Naive thymus-derived CD8-positive, alpha-beta T cell (primary cell): Measurements from ENCODE around the gene DBH. TPM values are rescaled to one million over a fixed set of nuclear protein-coding genes. Genes with fewer than 3 reads are reported as not detected.

Experiments used
- ATAC-seq, 2 donors: fragments of 150-1000 bp; cut with Tn5 transposase in 1 of 2; sonication (Bioruptor Pico), chemical (Tn5 transposase) in 1 of 2; 1 replicate in 1 of 2; 2 replicates in 1 of 2; pipeline ENCODE4 v1.10.0; 2021; ENCODE audit warnings: mild to moderate bottlenecking in 2 of 2, moderate library complexity in 2 of 2
- POLR2A ChIA-PET: fragments of 350-600 bp; sonication (Branson Sonifier 250); formaldehyde crosslinking; loops from one replicate; lab custom pipeline; 2021; ENCODE audit warnings: antibody characterized with exemption; lab: Charles Lee
- DNase-seq, 10 donors: peaks; one replicate each; pipeline versions ENCODE4 v3.0.0 to v3.0.0-alpha.2; 2020 to 2022
- H3K27ac Mint-ChIP-seq, 10 donors: one replicate each; pipeline ENCODE4 v1.8.0; 2020 to 2022; ENCODE audit warnings: mild to moderate bottlenecking in 10 of 10, mixed read lengths in 10 of 10, moderate library complexity in 4 of 10, inconsistent platforms in 1 of 10
- H3K27me3 Mint-ChIP-seq, 5 donors: one replicate each; pipeline ENCODE4 v1.8.0; 2021 to 2022; ENCODE audit warnings: mixed read lengths in 5 of 5
- H3K36me3 Mint-ChIP-seq, 3 donors: one replicate each; pipeline ENCODE4 v1.8.0; 2020 to 2022; ENCODE audit warnings: mixed read lengths in 3 of 3, mild to moderate bottlenecking in 2 of 3, inconsistent platforms in 1 of 3
- H3K4me1 Mint-ChIP-seq, 4 donors: one replicate each; pipeline ENCODE4 v1.8.0; 2021 to 2022; ENCODE audit warnings: mixed read lengths in 4 of 4
- H3K4me3 Mint-ChIP-seq, 10 donors: one replicate each; pipeline ENCODE4 v1.8.0; 2020 to 2022; ENCODE audit warnings: mild to moderate bottlenecking in 10 of 10, mixed read lengths in 10 of 10, moderate library complexity in 6 of 10, inconsistent platforms in 1 of 10
- H3K9me3 Mint-ChIP-seq, 9 donors: one replicate each; pipeline ENCODE4 v1.8.0; 2020 to 2022; ENCODE audit warnings: mixed read lengths in 9 of 9, mild to moderate bottlenecking in 3 of 9, inconsistent platforms in 1 of 9, moderate library complexity in 1 of 9
- polyA plus RNA-seq, 3 donors: library from polyadenylated mRNA; unstranded; fragments of 300-500 nt; fragmentation: Illumina TruSeq; gene quantifications; one replicate each; pipeline ENCODE4 v1.2.3, GENCODE V29; 2021
- total RNA-seq, 8 experiments: library from RNA in 2 of 8; stranded (reverse) in 2 of 8; gene quantifications; one replicate each; pipeline ENCODE4 v1.2.3 and lab custom pipeline; 2021 to 2026

DBH gene
- total and polyA plus RNA-seq, 5 experiments from 2014 or later: not detected

DNA sequence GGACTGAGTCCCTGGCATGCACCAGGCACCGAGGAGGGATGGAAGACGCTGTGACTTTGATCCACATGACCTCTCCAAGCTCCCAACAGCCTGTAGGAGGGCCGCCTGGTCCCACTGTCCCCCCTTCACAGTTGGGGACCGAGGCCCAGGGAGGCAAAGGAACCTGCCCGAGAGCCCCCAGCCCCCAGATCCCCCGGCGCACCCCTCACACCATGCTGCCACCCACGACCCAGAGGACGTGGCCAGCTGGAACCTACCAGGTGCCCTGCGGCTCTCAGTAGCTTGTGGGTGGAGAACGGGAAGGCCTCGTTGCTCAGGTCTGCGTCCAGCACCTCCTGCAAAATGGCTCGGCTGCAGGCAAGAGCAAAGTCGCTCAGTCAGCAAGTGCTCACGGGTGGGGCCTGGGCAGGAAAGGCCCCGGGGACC is 48.8 kb downstream of the DBH start:
- POLR2A ChIA-PET: interaction anchor here (1.0 to 10.0 kb wide), 4 partner anchors 8 to 26 kb away, joined by 3 to 131 read pairs (median 4); no protein-coding TSS in a partner anchor
- no peak for ATAC-seq

DNA sequence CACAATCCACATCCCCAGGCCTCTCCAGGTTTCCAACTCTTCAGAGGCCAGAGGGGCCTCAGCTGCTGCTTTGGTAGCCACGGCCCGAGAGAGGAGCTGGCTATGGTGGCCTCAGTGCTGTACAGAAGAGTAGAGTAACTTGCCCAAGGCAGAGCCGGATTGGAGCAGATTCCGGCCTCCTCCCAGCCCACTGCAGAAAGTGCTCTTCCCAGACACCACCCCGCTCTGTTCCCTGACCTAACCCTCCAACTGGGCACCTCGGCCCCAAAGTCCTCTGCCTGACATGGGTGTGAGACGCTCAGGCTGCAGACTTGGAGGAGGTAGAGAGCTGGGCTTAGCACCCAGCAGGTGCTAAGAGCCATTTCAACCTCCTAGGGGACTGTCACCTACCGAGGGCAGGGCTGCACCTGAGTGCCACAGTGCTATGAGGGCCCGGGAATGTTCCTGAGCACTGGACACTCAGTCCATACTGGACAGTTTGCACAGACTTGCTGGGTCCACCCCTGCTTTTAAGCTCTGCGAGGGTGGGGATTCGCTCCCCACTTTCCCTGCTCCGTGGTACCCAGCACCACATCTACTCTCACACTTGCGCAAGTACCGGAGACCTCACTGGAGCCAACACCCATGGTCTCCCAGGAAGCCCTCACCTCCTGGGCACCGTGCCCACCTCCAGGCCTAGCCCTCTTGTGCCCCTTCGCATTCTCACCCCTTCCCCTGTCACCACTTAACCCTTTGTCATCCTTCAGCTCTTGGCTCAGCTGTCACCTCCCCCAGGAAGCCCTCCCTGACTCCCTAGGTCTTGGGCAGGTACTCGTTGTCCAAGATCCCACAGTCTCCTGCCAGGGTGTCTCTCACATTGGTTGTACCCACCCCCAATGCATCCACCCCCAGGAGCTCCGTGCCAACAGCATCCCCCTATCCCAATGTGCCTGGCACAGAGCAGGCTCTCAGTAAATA is 49.8 kb downstream of the DBH start:
- POLR2A ChIA-PET: interaction anchor here (1.1 to 10.0 kb wide), 5 partner anchors 8 to 25 kb away, joined by 3 to 131 read pairs (median 4); no protein-coding TSS in a partner anchor
- H3K27ac Mint-ChIP-seq: peak overlapping the region in 9 of 10 donors; percentile 80 to 100 (median 89)
- H3K4me1 Mint-ChIP-seq: peaks cover 19 to 30% (median 24%) of the 10 kb centered on the region in 4 donors
- ATAC-seq: no peak
- H3K9me3 Mint-ChIP-seq: no peaks in the 10 kb centered on the region
- peaks cover 0 to 2% (median 0%) of the 10 kb centered on the region in 3 donors for H3K36me3 Mint-ChIP-seq
- peak overlapping the region in 1 of 10 donors; percentile 18 for H3K4me3 Mint-ChIP-seq
- no peaks in the 10 kb centered on the region for H3K27me3 Mint-ChIP-seq
- no peak for DNase-seq

More for the DNA sequence above, 48.8 kb downstream of the DBH start:
- DNase-seq: no peak
- Mint-ChIP-seq H3K27me3 (no peaks in the 10 kb centered on the region), H3K4me1 (peaks cover 19 to 30% (median 24%) of the 10 kb centered on the region in 4 donors), H3K9me3 (no peaks in the 10 kb centered on the region), H3K4me3 (no peak overlapping the region), H3K27ac (peak overlapping the region; percentile 64 to 100 (median 99)), H3K36me3 (no peaks in the 10 kb centered on the region)

DNA sequence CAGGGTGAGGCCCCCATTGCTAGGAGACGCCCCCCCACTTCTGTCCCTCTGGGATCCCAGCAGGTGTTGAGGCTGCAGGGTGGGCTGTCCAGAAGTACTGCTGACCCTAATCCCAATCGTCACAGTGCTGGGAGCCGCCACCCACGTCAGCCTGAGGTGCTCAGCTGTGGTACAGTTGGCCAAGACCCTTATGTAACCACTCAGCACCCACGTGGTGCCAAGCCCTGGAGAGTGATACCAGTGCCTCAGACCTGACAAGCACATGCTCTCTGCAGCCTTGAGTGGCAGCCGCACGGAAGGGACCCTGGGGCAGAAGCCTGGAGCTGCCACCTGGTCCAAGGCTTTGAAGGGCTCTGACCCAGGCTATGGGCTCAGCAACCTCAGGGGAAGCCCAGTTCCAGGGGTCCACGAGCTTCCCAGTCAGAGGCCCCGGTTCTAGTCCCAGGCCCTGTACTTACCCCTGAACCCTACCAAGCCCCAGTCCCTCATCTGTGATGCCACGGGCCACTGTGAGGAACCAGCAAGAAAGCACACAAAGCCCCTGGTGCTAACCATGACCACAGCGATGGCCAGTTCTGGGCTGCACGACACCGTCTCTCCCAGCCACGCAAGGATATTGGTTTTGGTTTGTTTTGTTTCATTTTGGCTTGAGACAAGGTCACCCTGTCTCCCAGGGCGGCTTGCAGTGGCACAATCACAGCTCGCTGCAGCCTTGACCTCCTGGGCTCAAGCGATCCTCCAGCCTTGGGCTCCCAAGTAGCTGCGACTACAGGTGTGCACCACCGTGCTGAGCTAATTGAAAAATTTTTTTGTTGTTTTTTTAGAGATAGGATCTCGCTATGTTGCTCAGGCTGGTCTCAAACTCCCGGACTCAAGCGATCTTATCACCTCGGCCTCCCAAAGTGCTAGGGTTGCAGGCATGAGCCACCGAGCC is 50.7 kb downstream of the DBH start:
- DNase-seq: no peak
- POLR2A ChIA-PET: interaction anchor here (3.3 to 10.0 kb wide), 2 partner anchors 10 to 15 kb away, joined by 15 to 131 read pairs; no protein-coding TSS in a partner anchor
- H3K4me1 Mint-ChIP-seq: peaks cover 18 to 28% (median 23%) of the 10 kb centered on the region in 4 donors
- no peak for ATAC-seq
- H3K9me3 Mint-ChIP-seq: no peaks in the 10 kb centered on the region
- H3K27ac Mint-ChIP-seq: peak overlapping the region in 9 of 10 donors; percentile 65 to 100 (median 87)
- no peak overlapping the region for H3K4me3 Mint-ChIP-seq
- H3K27me3 Mint-ChIP-seq: no peaks in the 10 kb centered on the region
- H3K36me3 Mint-ChIP-seq: peaks cover 0 to 2% (median 0%) of the 10 kb centered on the region in 3 donors

DNA sequence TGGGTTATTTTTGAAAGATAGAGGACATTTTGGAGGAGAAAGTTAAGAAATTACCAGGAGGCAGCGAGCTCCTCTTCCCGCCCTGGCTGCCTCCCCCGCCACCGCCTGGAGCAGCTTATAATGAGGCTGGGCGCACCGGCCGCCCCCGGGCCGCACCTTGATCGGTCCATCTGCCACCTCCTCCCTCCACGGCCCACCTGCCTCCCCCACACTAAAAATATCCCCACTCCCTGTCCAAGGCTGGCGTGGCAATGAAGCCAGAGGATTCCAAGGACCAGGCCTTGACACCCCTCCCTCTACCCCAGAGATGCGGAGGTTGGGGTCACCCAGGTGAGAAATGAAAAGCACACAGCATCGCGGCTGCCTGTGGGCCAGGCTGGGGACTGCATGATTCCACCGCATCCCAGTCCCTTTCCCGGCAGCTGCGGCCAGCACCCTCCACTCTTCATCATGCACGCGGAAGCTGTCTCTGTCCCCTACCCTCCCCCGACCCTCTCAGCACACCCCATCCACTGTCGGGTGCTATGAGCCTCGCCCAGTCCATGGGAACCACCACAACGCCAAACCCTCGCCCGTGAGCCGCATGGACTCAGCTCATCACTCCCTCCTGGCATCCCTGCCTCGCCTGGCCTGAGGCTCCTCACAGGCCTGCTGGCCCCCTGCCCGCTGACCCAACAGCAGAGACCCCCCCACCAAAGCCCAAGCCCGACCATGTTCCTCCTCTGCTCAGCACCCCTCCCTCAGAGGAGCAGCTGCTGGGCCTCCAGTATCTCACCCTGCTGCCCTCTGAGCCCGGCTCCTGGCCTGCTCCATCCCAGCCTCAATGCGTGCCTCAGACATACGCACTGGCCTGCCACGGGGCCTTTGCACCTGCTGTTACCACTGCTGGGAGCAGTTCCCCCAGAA is 51.9 kb downstream of the DBH start:
- POLR2A ChIA-PET: interaction anchor here (3.3 to 10.0 kb wide), 2 partner anchors 11 to 14 kb away, joined by 15 to 131 read pairs; no protein-coding TSS in a partner anchor
- peaks cover 0 to 2% (median 0%) of the 10 kb centered on the region in 3 donors for H3K36me3 Mint-ChIP-seq
- no peaks in the 10 kb centered on the region for H3K27me3 Mint-ChIP-seq
- H3K4me1 Mint-ChIP-seq: peaks cover 12 to 23% (median 17%) of the 10 kb centered on the region in 4 donors
- peak overlapping the region in 1 of 10 donors; percentile 4 for H3K4me3 Mint-ChIP-seq
- ATAC-seq (no peak), DNase-seq (no peak)
- no peaks in the 10 kb centered on the region for H3K9me3 Mint-ChIP-seq
- H3K27ac Mint-ChIP-seq: peak overlapping the region in 6 of 10 donors; percentile 40 to 74 (median 64)

DNA sequence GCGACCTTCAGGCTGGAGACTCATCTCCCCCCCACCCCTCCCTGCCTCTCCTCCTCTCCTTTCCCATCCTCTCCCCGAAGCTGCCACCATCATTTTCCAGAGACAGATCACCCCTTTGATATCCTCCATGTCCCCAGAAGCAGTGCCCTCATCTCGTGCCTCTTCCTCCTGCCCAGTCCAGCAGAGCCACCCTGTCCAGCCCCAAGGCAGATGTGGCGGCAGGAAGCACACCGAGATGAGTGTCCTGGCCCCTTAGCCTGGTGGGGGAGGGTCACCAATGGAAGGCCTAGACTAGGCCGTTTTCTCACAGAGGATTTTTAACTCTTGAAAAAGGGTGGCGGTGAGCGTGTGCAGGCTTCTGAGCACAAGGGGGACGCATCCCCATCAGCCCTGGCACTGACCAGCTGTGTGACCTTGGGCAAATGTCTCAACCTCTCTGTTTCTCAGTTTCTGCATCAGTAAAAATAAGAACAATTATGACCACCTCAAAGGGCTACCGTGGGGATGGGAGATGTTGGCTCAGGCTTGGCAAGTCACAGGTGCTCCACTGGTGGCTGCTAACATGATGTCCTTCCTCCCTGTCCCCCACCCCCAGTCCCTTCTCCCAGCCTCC is 53.1 kb downstream of the DBH start:
- Mint-ChIP-seq H3K27ac (peak overlapping the region in 1 of 10 donors; percentile 43), H3K4me3 (no peak overlapping the region), H3K4me1 (peaks cover under 1 to 11% (median 7%) of the 10 kb centered on the region in 4 donors), H3K36me3 (peaks cover 0 to 2% (median 0%) of the 10 kb centered on the region in 3 donors), H3K27me3 (no peaks in the 10 kb centered on the region), H3K9me3 (no peaks in the 10 kb centered on the region)
- POLR2A ChIA-PET: no interaction called here
- DNase-seq: no peak
- ATAC-seq: no peak

DNA sequence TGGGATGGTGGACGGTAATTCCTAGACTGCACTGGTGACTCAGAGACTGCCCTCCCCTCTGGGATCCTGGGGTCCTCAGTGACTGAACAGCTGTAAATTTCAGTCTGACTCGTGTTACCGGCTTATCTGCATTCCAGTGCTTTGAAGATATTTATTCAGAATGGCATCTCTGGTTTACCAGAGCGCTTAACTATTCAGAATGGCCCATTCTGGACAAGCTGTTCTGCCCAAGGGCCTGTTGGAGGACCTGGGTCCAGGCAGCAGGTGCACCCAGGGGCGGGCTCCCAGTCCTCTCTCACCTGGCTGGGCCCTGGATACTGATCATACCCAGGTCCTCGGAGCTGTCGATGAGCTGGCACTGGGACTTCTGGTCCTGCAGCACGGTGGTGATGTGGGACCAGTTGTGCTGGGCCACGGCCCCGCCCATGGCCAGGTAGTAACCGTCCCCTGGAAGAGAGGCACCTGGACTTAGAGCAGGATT is 54.0 kb downstream of the DBH start:
- DNase-seq (no peak), ATAC-seq (no peak)
- Mint-ChIP-seq H3K27me3 (no peaks in the 10 kb centered on the region), H3K36me3 (peaks cover 0 to 5% (median 0%) of the 10 kb centered on the region in 3 donors), H3K4me1 (peaks cover 0 to 9% (median 6%) of the 10 kb centered on the region in 4 donors), H3K4me3 (no peak overlapping the region), H3K27ac (peak overlapping the region in 1 of 10 donors; percentile 13), H3K9me3 (no peaks in the 10 kb centered on the region)
- POLR2A ChIA-PET: no interaction called here

DNA sequence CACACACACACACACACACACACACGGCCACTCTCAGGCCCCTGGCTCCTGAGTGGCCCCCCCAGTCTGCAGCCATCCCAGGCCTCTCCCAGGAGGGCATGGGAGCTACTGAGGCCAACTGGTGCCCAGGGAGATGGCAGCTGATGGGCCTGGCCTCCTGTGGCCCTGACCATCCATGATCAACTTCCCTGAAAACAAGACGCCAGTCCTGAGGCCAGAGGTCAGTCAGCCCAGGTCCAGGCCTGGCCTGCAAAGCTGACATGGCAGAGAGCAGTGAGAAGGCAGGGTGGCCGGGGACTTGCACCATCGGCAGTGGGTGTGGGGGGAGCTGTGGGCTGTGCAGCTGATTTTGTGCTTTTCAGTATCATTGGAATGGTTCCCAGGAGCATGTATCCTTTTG is 55.0 kb downstream of the DBH start:
- Mint-ChIP-seq H3K36me3 (peaks cover 0 to 5% (median 0%) of the 10 kb centered on the region in 3 donors), H3K4me1 (peaks cover 0 to 5% (median 4%) of the 10 kb centered on the region in 4 donors), H3K27me3 (no peaks in the 10 kb centered on the region), H3K9me3 (no peaks in the 10 kb centered on the region), H3K27ac (peak overlapping the region in 4 of 10 donors; percentile 22 to 76 (median 38)), H3K4me3 (no peak overlapping the region)
- no peak for DNase-seq
- POLR2A ChIA-PET: interaction anchor here (0.8 to 3.2 kb wide), 3 partner anchors 8 to 36 kb away, joined by 3 to 27 read pairs (median 5); no protein-coding TSS in a partner anchor
- ATAC-seq: no peak

DNA sequence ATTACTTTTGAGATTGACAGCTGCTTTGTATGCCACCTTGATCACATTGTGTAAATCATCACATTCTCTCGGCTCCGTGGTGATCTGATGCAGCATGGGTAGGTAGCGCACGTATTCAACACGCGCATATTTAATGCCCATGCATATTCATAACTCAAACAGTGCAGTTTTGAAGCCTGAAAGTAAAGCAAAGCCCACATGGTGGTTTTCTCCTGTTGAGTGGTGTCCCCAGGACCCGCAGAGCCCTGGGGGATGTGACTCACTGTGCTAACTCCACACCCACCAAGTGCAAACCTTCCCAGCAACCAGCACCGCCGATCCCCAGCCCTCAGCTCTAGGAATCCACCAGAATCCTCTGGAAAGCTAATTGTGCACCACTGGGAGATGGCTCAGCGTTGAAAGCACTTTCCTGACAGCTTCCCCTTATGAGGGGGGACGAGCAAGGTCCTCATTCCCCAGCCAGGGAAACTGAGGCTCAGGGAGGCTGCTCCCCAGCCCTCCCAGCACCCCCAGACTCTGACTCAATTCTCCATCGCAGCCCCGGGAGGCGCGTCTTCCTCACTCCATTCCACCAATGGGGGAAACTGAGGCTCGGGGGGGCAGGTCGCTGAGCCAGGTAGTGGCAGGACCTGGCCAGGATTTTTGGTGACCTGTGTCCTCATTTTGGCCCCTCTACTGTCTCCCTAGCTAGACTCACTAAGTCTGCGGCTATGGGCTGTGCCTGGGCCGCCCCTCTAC is 55.6 kb downstream of the DBH start:
- Mint-ChIP-seq H3K4me3 (no peak overlapping the region), H3K27me3 (no peaks in the 10 kb centered on the region), H3K36me3 (peaks cover 0 to 5% (median 0%) of the 10 kb centered on the region in 3 donors), H3K4me1 (peaks cover 0 to 7% (median 2%) of the 10 kb centered on the region in 4 donors), H3K27ac (peak overlapping the region in 1 of 10 donors; percentile 43), H3K9me3 (no peaks in the 10 kb centered on the region)
- ATAC-seq: no peak
- POLR2A ChIA-PET: interaction anchor here (0.8 to 3.2 kb wide), 4 partner anchors 8 to 37 kb away, joined by 3 to 27 read pairs (median 6); no protein-coding TSS in a partner anchor
- DNase-seq: no peak

DNA sequence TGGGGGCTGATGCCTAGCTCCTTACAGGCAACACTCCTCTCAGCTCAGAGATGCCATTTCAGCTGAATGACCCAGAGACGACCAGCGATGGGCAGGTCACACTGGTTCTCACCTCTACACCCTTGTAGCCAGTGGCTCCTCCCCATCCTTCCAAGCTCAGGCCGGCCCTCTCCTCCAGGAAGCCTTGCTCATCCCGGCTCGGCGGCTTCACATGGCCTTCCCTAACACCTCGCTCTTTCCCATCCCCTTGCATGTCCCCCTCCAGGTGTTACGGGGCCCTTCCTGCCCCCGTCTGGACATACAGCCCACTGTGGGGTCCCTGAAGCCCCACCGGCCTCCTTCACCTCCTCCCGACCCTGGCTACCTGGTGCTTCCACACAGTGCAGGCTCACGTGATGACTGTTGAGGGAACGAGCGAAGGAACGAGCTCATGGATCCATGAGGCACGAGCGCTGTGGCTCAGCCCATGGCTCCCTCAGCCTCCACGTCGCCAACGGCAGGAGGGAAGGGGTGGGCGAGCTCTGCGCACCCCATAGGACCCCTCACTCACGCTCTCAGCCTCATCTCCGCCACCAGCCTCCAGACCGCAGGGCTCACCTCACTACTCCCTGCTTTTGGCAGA is 56.3 kb downstream of the DBH start:
- POLR2A ChIA-PET: interaction anchor here (1.3 to 3.2 kb wide), 4 partner anchors 7 to 13 kb away, joined by 3 to 27 read pairs (median 6); no protein-coding TSS in a partner anchor
- no peaks in the 10 kb centered on the region for H3K27me3 Mint-ChIP-seq
- H3K36me3 Mint-ChIP-seq: peaks cover 0 to 5% (median 0%) of the 10 kb centered on the region in 3 donors
- ATAC-seq: no peak
- peak overlapping the region in 1 of 10 donors; percentile 43 for H3K27ac Mint-ChIP-seq
- peaks cover 0 to 10% (median 2%) of the 10 kb centered on the region in 4 donors for H3K4me1 Mint-ChIP-seq
- no peak for DNase-seq
- no peak overlapping the region for H3K4me3 Mint-ChIP-seq
- H3K9me3 Mint-ChIP-seq: no peaks in the 10 kb centered on the region

DNA sequence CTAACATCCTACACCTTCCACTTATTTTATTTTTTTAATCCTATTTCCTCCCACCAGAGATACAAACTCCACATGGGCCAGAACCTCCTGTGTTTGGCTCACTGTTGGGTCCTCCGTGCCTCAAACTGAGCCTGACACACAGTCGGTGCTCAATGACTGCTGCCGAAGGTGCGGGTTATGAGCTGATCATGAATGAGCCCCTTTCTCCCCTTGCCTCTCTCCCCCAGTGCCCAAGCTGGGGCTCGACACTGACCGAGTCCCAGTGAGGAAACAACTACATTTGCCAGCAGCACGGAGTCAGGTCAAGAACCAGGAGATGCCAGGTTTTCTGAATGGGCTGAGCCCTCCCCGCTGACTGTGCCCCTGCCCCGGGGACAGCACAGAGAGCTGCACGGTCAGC is 57.0 kb downstream of the DBH start:
- Mint-ChIP-seq H3K4me1 (peaks cover 0 to 13% (median 6%) of the 10 kb centered on the region in 4 donors), H3K9me3 (no peaks in the 10 kb centered on the region), H3K27ac (no peak overlapping the region), H3K27me3 (no peaks in the 10 kb centered on the region), H3K4me3 (no peak overlapping the region), H3K36me3 (peaks cover 0 to 5% (median 0%) of the 10 kb centered on the region in 3 donors)
- DNase-seq (no peak), ATAC-seq (no peak)
- POLR2A ChIA-PET: interaction anchor here (0.6 to 3.2 kb wide), 6 partner anchors 8 to 43 kb away, joined by 3 to 27 read pairs (median 4); no protein-coding TSS in a partner anchor
